Measurements from ENCODE around the gene KCND1.

DNA sequence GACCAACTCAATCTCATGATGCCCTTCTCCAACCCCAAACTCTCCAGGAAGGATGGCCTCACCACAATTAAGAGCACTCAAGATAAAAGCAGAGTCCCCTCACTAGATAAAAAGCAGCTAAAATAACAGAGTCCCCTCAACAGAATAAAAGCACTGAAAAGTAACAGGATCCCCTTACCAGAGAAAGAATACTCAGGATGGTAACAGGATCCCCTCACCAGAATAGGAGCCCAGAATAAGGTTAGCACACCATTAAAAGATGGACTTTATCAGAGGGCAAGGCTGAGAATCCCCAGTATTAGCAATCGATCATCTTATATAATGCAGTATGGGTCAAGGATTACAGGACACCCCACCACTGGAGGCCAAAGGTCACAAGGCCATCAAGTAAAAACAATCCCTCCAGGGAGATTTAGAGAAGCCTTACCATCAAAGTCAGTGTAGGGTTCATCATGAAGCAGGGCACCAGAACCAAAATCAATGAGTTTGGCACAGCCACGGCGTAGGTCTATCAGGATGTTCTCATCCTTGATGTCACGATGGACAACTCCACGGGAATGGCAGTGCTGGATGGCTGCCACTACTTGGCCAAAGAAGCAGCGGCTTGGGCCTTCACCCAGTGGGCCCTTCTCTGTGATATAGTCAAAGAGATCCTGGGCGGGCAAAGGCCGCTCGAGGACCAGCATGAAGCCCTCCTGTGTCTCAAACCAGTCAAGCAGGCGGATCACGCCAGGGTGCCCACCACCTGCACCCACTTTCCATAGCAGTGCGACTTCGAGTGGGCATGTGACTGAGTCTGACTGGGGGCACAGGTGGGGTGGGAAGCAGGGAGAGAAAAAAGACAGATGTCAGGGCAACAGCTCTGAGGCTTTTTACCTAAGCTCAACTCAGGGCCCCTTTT lies 56.8 kb downstream of the KCND1 start:
- TF ChIP-seq JUND (IDR thresholded peaks at IDR 0.05) (no peak), RAD21 (IDR thresholded peaks at IDR 0.05) (no peak), GABPA (IDR thresholded peaks at IDR 0.05 in 1 of 2, conservative IDR thresholded peaks at IDR 0.05 in 1 of 2) (no peak), YY1 (IDR thresholded peaks at IDR 0.05) (no peak), SP1 (IDR thresholded peaks at IDR 0.05) (no peak), TAF1 (conservative IDR thresholded peaks at IDR 0.05) (no peak)
- TF ChIP-seq, protein P1, sequence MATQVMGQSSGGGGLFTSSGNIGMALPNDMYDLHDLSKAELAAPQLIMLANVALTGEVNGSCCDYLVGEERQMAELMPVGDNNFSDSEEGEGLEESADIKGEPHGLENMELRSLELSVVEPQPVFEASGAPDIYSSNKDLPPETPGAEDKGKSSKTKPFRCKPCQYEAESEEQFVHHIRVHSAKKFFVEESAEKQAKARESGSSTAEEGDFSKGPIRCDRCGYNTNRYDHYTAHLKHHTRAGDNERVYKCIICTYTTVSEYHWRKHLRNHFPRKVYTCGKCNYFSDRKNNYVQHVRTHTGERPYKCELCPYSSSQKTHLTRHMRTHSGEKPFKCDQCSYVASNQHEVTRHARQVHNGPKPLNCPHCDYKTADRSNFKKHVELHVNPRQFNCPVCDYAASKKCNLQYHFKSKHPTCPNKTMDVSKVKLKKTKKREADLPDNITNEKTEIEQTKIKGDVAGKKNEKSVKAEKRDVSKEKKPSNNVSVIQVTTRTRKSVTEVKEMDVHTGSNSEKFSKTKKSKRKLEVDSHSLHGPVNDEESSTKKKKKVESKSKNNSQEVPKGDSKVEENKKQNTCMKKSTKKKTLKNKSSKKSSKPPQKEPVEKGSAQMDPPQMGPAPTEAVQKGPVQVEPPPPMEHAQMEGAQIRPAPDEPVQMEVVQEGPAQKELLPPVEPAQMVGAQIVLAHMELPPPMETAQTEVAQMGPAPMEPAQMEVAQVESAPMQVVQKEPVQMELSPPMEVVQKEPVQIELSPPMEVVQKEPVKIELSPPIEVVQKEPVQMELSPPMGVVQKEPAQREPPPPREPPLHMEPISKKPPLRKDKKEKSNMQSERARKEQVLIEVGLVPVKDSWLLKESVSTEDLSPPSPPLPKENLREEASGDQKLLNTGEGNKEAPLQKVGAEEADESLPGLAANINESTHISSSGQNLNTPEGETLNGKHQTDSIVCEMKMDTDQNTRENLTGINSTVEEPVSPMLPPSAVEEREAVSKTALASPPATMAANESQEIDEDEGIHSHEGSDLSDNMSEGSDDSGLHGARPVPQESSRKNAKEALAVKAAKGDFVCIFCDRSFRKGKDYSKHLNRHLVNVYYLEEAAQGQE (IDR thresholded peaks at IDR 0.05), result no peak
- TF ChIP-seq, protein P2, sequence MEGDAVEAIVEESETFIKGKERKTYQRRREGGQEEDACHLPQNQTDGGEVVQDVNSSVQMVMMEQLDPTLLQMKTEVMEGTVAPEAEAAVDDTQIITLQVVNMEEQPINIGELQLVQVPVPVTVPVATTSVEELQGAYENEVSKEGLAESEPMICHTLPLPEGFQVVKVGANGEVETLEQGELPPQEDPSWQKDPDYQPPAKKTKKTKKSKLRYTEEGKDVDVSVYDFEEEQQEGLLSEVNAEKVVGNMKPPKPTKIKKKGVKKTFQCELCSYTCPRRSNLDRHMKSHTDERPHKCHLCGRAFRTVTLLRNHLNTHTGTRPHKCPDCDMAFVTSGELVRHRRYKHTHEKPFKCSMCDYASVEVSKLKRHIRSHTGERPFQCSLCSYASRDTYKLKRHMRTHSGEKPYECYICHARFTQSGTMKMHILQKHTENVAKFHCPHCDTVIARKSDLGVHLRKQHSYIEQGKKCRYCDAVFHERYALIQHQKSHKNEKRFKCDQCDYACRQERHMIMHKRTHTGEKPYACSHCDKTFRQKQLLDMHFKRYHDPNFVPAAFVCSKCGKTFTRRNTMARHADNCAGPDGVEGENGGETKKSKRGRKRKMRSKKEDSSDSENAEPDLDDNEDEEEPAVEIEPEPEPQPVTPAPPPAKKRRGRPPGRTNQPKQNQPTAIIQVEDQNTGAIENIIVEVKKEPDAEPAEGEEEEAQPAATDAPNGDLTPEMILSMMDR (IDR thresholded peaks at IDR 0.05; ENCODE audit: low read depth, low read length, missing input control), result no peak
- TF ChIP-seq, protein P3, sequence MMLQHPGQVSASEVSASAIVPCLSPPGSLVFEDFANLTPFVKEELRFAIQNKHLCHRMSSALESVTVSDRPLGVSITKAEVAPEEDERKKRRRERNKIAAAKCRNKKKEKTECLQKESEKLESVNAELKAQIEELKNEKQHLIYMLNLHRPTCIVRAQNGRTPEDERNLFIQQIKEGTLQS (IDR thresholded peaks at IDR 0.05), result no peak
- TF ChIP-seq, protein P4, sequence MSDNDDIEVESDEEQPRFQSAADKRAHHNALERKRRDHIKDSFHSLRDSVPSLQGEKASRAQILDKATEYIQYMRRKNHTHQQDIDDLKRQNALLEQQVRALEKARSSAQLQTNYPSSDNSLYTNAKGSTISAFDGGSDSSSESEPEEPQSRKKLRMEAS (IDR thresholded peaks at IDR 0.05), result no peak
